Mesenchymal stem cell (in vitro differentiated cells and primary cell): ENCODE data around the gene GUCA2A. TPM values are rescaled to one million over a fixed set of nuclear protein-coding genes. Genes with fewer than 3 reads are reported as not detected.
A peak's percentile ranks its signal among the peaks of the same experiment; 100 is the strongest.

ENCODE experiments used
- DNase-seq: peaks from one replicate; pipeline ENCODE4 v3.0.0-alpha.2; 2013
- H2AFZ ChIP-seq: one replicate; pipeline ENCODE4 v1.6.1; 2013; ENCODE audit warnings: low read depth, mild to moderate bottlenecking, control low read depth, inconsistent platforms, low read length, moderate library complexity
- H2AK5ac ChIP-seq: 2 replicates; pipeline ENCODE4 v1.6.1; 2013; ENCODE audit warnings: low read length, moderate library complexity, mild to moderate bottlenecking, inconsistent platforms; ENCODE audit not compliant: severe bottlenecking
- H2BK120ac ChIP-seq: one replicate; pipeline ENCODE4 v1.6.1; 2013; ENCODE audit warnings: low read depth, mild to moderate bottlenecking, inconsistent platforms, low read length, moderate library complexity
- H2BK12ac ChIP-seq, 2 experiments: one replicate each; pipeline ENCODE4 v1.6.1; 2013; ENCODE audit warnings: inconsistent platforms in 2 of 2, low read length in 2 of 2, mild to moderate bottlenecking in 2 of 2, moderate library complexity in 2 of 2, control low read depth in 1 of 2
- H2BK15ac ChIP-seq: one replicate; pipeline ENCODE4 v1.6.1; 2013; ENCODE audit warnings: mild to moderate bottlenecking, low read depth, inconsistent platforms; ENCODE audit not compliant: poor library complexity, severe bottlenecking
- H2BK5ac ChIP-seq: 2 replicates; pipeline ENCODE4 v1.6.1; 2013; ENCODE audit warnings: low read depth, mild to moderate bottlenecking, low read length, control low read depth, inconsistent platforms; ENCODE audit not compliant: poor library complexity, severe bottlenecking
- H3K14ac ChIP-seq, 2 experiments: one replicate each; pipeline ENCODE4 v1.6.1; 2013; ENCODE audit warnings: inconsistent platforms in 2 of 2, low read length in 2 of 2, control low read depth in 1 of 2, mild to moderate bottlenecking in 1 of 2, moderate library complexity in 1 of 2
- H3K18ac ChIP-seq, 2 experiments: one replicate each; pipeline ENCODE4 v1.6.1; 2013; ENCODE audit warnings: inconsistent platforms in 2 of 2, low read length in 2 of 2, control low read depth in 1 of 2, low read depth in 1 of 2, mild to moderate bottlenecking in 1 of 2
- H3K23ac ChIP-seq, 2 experiments: one replicate each; pipeline ENCODE4 v1.6.1; 2013; ENCODE audit warnings: inconsistent platforms in 2 of 2, low read length in 2 of 2, mild to moderate bottlenecking in 2 of 2, moderate library complexity in 2 of 2, control low read depth in 1 of 2
- H3K27ac ChIP-seq: 2 replicates; pipeline ENCODE4 v1.5.1; 2013; ENCODE audit warnings: mild to moderate bottlenecking, moderate library complexity, low read length, control low read depth, inconsistent platforms; ENCODE audit not compliant: poor library complexity, severe bottlenecking
- H3K27me3 ChIP-seq, 2 experiments: 2 replicates each; pipeline versions ENCODE4 v1.6.1 to v1.7.0; 2013; ENCODE audit warnings: low read length in 2 of 2, mild to moderate bottlenecking in 2 of 2, moderate library complexity in 2 of 2, control low read depth in 1 of 2, inconsistent platforms in 1 of 2; ENCODE audit not compliant: control insufficient read depth in 1 of 2, insufficient read depth in 1 of 2
- H3K36me3 ChIP-seq, 2 experiments: 2 replicates each; pipeline versions ENCODE4 v1.6.1 to v1.7.0; 2013; ENCODE audit warnings: low read length in 2 of 2, control low read depth in 1 of 2, inconsistent platforms in 1 of 2, low read depth in 1 of 2, mild to moderate bottlenecking in 1 of 2; ENCODE audit not compliant: insufficient read depth in 2 of 2, control insufficient read depth in 1 of 2
- H3K4ac ChIP-seq, 2 experiments: one replicate each; pipeline ENCODE4 v1.6.1; 2013; ENCODE audit warnings: inconsistent platforms in 2 of 2, low read length in 2 of 2, mild to moderate bottlenecking in 2 of 2, moderate library complexity in 2 of 2, control low read depth in 1 of 2, low read depth in 1 of 2
- H3K4me1 ChIP-seq: 2 replicates; pipeline ENCODE4 v1.6.1; 2013; ENCODE audit warnings: low read depth, low read length, control low read depth; ENCODE audit not compliant: control insufficient read depth, insufficient read depth
- H3K4me2 ChIP-seq: 2 replicates; pipeline ENCODE4 v1.6.1; 2013; ENCODE audit warnings: low read length, mild to moderate bottlenecking, inconsistent platforms; ENCODE audit not compliant: poor library complexity, severe bottlenecking
- H3K4me3 ChIP-seq, 2 experiments: 2 replicates each; pipeline versions ENCODE4 v1.5.1 to v1.7.0; 2013; ENCODE audit warnings: low read length in 2 of 2, mild to moderate bottlenecking in 2 of 2, control low read depth in 1 of 2, low read depth in 1 of 2; ENCODE audit not compliant: insufficient read depth in 1 of 2
- H3K79me1 ChIP-seq: replicated peaks from 2 replicates; pipeline ENCODE4 v1.6.1; 2013; ENCODE audit warnings: mild to moderate bottlenecking, control low read depth, low read length, inconsistent platforms; ENCODE audit not compliant: poor library complexity, severe bottlenecking
- H3K9ac ChIP-seq: 2 replicates; pipeline ENCODE4 v1.7.0; 2013; ENCODE audit warnings: mild to moderate bottlenecking, low read length, moderate library complexity
- H3K9me3 ChIP-seq: 2 replicates; pipeline ENCODE4 v1.7.0; 2013; ENCODE audit warnings: mild to moderate bottlenecking, low read length; ENCODE audit not compliant: control insufficient read depth
- H4K8ac ChIP-seq: one replicate; pipeline ENCODE4 v1.6.1; 2013; ENCODE audit warnings: inconsistent platforms, mild to moderate bottlenecking, low read length, moderate library complexity
- H4K91ac ChIP-seq: one replicate; pipeline ENCODE4 v1.6.1; 2013; ENCODE audit warnings: mild to moderate bottlenecking, low read length, inconsistent platforms
- WGBS: methylation state at CpG from one replicate; pipeline ENCODE4 v1.1.7; 2013; ENCODE audit warnings: mixed read lengths; 5-methylcytosine and 5-hydroxymethylcytosine counted together
- polyA plus RNA-seq, 2 experiments: library from polyadenylated mRNA; stranded (reverse); fragments of 200-250 nt; gene quantifications; one replicate each; pipeline ENCODE4 v1.2.3, GENCODE V29; 2013

Gene GUCA2A, protein sequence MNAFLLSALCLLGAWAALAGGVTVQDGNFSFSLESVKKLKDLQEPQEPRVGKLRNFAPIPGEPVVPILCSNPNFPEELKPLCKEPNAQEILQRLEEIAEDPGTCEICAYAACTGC
- not detected for polyA plus RNA-seq (2013, experiment 1 of 2)
- not detected for polyA plus RNA-seq (2013, experiment 2 of 2)

DNA sequence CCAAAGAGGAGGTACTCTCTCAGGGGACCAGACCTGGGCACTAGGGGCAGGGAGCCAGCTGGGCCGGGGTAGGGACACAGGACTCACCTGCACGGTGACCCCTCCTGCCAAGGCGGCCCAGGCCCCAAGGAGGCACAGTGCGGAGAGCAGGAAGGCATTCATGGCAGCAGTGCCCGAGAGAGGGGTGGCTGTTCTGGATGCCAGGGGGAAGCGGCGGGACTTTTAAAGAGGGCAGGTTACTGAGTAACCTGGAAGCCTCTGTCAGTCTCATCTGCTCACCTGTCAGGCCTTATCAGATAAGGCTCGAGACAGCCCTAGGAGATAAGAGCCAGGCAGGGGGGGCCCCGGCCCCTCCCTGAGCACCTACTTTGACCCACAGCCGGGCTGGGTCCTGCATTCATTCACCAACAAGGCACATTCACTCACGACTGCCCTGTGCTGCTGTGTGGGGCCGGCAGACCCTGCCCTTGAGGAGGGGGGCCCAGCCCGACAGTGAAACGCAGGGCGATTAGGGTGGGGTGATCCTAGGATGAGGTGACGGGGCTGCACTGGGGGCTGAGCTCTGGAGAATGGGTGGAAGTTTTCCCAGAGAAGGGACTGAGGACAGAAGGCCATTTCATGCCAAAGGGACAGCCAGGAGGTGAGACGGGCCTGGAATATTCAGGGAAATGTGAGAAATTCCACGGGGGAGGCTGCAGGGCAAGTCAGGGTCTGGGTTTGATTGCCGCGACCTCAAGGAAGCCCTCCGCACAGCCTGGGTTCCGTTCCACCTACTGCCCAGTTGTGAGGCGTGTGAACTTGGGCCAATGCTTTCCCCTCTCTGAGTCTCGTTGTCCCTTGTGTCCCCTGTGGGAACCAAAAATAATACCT is at the start of gene GUCA2A:
Gene GUCA2A (minus strand): TSS at position 195 of the 870 bp plus-strand sequence. CDS start 33 bp downstream, at position 162.
- Histone ChIP-seq H3K23ac (no peak within 1 kb of the TSS), H2AFZ (no peak within 1 kb of the TSS), H3K14ac (no peak within 1 kb of the TSS), H3K27ac (no peak within 1 kb of the TSS), H3K9me3 (peaks cover 20% of the 10 kb centered on the region), H2BK120ac (no peak within 1 kb of the TSS), H2BK5ac (no peak within 1 kb of the TSS), H3K36me3 (no peaks in the 10 kb centered on the region), H2BK12ac (no peak within 1 kb of the TSS), H2BK15ac (no peak within 1 kb of the TSS), H2AK5ac (no peak within 1 kb of the TSS), H3K79me1 (no peaks in the 10 kb centered on the region), H3K9ac (no peak within 1 kb of the TSS), H3K4me3 (no peak within 1 kb of the TSS), H4K8ac (no peak within 1 kb of the TSS), H4K91ac (no peak within 1 kb of the TSS), H3K4me2 (no peak within 1 kb of the TSS), H3K27me3 (peaks cover 0 to 26% of the 10 kb centered on the region in 2 experiments), H3K18ac (no peak within 1 kb of the TSS), H3K4ac (no peak within 1 kb of the TSS), H3K4me1 (peaks cover 13% of the 10 kb centered on the region)
- DNase-seq, result no peak
- 81% methylated on average over 23 of the region's 24 CpGs for WGBS

DNA sequence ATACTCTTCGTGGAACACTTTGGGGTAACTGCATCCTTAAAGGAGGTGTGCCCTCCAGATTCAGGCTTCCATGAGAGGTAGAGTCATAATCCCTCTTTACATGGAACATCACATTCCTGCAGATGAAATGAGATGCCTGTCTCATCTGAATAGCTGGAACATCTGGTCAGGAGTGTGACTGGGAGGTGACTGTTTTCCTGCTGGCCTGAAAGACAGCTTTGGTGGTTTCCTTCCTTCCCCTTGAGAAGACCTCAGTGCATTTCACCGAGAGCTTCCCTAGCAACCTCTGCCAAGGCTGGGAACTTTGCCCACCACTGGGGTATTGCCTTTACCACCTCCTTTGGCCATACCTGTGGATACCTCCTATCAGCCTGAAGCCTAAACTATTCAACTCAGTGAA is 46.7 kb upstream of the GUCA2A start:
- H3K4me1 ChIP-seq, result peaks cover 10% of the 10 kb centered on the region
- H3K4ac ChIP-seq, result no peak overlapping the region
- H3K36me3 ChIP-seq, result peaks cover under 1 to 9% of the 10 kb centered on the region in 2 experiments
- no peak overlapping the region for H2BK120ac ChIP-seq
- no peak overlapping the region for H2BK15ac ChIP-seq
- H2BK5ac ChIP-seq, result no peak overlapping the region
- H2BK12ac ChIP-seq, result no peak overlapping the region
- H4K91ac ChIP-seq, result no peak overlapping the region
- H3K23ac ChIP-seq, result no peak overlapping the region
- no peak overlapping the region for H4K8ac ChIP-seq
- no peak overlapping the region for H2AK5ac ChIP-seq
- H2AFZ ChIP-seq, result no peak overlapping the region
- no peak overlapping the region for H3K14ac ChIP-seq
- no peaks in the 10 kb centered on the region for H3K9me3 ChIP-seq
- no peak overlapping the region for H3K18ac ChIP-seq
- H3K27me3 ChIP-seq, result no peaks in the 10 kb centered on the region
- H3K27ac ChIP-seq, result no peak overlapping the region
- no peak overlapping the region for H3K9ac ChIP-seq
- DNase-seq, result no peak
- WGBS, result 100% methylated on average over 1 of the region's 2 CpGs
- H3K4me3 ChIP-seq, result no peak overlapping the region
- no peak overlapping the region for H3K4me2 ChIP-seq
- H3K79me1 ChIP-seq, result peaks cover 27% of the 10 kb centered on the region

DNA sequence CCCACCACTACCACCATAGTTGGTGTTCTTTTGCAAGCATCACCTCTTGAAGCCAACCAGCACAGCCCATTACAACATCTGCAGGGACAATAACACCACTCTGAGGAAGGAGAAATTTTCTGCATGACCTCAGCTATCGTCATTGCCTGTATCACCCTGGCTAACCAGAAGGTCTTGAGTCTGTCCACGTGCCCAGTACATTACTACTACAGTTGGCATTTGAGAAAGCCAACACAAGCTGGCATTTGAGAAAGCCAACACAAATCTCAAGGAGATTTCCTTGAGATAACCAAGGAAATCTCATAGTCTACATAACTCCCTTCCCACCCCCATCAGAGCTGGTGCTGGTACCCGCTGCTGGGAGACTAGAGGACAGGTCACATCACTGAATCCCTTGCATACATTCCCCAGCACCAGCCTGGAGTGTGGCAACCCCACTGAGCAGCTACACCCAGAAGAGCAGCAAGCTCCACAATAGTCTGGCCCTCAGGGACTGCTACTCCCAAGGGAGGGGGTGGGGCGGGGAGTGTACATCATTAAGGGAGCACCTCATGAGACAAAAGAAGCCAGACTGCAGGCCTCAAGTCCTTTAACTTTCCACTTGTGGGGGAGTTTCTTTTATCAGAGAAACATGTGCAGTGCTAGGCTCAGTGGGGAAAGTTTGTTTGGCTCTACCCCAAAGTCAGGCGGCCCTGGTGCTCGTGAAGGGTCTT is 46.0 kb upstream of the GUCA2A start:
- Histone ChIP-seq H2BK120ac (no peak overlapping the region), H3K79me1 (peaks cover 29% of the 10 kb centered on the region), H3K18ac (no peak overlapping the region), H3K36me3 (peaks cover 3 to 9% of the 10 kb centered on the region in 2 experiments), H2BK15ac (no peak overlapping the region), H3K9me3 (no peaks in the 10 kb centered on the region), H2AFZ (no peak overlapping the region), H3K4me2 (no peak overlapping the region), H3K4ac (no peak overlapping the region), H4K8ac (no peak overlapping the region), H2BK12ac (no peak overlapping the region), H3K4me3 (peak overlapping the region in 1 of 2 experiments; percentile 17), H3K27ac (no peak overlapping the region), H3K23ac (no peak overlapping the region), H4K91ac (no peak overlapping the region), H3K9ac (no peak overlapping the region), H2AK5ac (no peak overlapping the region), H3K14ac (no peak overlapping the region), H3K4me1 (peaks cover 10% of the 10 kb centered on the region), H3K27me3 (no peaks in the 10 kb centered on the region), H2BK5ac (no peak overlapping the region)
- 98% methylated on average over 6 of the region's 6 CpGs for WGBS
- DNase-seq, result no peak
